Stimulated activated CD4-positive, alpha-beta T cell treated with anti-CD3 and anti-CD28 coated beads, TNF-alpha, amount 100 ng/mL, for 4 hours (primary cell): ENCODE measurements around the gene VIT.

Experiments
- DNase-seq, 3 experiments: peaks; one replicate each; pipeline ENCODE4 v3.0.0-alpha.2; 2020; ENCODE audit warnings: low read depth in 3 of 3

Gene VIT

GRCh38 chr2:36769106-36769505 lies 72.6 kb downstream of the VIT start:
- no peak for DNase-seq

DNA sequence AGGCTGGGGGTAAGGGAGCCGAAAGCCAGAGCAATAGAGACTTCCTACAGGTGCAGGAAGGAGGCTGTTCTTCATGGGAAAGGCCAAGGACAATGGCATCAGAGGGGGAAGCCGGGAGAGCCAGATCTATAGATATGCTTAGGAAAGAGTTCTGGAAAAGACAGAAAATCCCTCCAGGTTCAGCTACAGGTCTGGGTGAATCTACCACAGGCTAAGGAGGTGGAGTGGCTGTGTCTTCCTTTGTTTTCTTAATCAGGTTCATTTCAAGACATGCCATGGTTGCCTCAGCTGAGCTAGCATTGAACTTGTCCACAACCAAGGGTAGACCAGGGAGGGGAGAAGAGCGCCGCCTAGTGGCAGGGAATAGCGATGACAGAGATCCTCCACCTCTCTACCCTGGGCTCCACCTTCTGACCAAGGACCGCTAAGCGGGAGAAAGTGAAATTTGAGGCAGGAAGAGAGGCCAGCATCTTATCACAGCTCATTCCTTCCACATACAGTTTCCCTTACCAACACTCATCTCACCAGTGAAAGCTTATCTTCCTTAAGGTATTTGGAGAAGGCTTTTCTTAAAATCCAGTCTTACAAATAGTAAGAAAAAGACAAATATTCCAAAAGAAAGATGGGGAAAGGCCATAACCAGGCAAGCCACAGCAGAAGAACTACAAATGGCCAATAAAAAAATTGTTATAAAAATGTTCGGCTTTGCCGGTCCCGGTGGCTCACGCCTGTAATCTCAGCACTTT lies 74.2 kb downstream of the VIT start:
- DNase-seq, result peak in 1 of 3 experiments; percentile 5

- DNase-seq, result no peak
These were observed 75.2 kb downstream of the VIT start for GRCh38 chr2:36771671-36772070.

- no peak for DNase-seq
These were observed 77.4 kb downstream of the VIT start for GRCh38 chr2:36773947-36774346.

DNA sequence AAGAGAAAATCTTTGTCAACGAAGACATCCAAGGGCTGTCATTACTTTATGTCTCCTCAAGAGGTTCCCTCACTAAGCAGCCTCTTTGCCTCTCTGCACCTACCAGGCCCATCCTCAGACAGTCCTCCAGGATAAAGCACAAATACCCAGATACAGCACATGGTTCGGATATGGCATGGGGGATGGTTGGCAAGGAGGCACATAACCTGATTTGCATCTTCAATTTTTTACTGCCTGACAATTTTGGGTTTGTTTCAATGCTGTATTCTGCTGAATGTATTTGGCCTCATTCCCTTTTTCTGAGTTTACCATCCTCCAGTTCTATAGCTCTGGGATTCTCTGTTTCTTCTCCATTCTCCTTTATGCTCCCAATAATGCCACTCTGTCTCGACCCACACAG lies 78.8 kb downstream of the VIT start:
- no peak for DNase-seq

DNA sequence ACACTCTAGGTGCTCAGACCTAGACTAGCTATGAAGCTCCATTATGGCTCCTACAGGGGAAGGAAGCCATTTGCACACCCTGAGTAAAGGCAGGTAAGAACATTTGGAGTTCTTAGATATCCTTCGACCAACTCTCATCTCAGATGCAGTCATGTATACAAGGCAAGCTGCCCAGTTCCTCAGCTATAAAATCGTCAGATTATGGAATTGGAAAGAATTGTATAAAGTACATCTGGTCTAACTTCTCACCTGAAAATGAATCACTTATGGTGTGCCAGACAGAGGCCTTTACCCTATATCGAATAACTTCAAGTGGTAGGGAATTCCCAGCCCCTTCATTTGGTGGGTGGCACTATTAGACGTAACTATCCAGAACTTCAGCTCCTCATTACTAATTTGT lies 79.3 kb downstream of the VIT start:
- DNase-seq, result no peak

- no peak for DNase-seq
These were observed 80.8 kb downstream of the VIT start for GRCh38 chr2:36777272-36777671.

- no peak for DNase-seq
These were observed 81.3 kb downstream of the VIT start for GRCh38 chr2:36777788-36778187.

DNA sequence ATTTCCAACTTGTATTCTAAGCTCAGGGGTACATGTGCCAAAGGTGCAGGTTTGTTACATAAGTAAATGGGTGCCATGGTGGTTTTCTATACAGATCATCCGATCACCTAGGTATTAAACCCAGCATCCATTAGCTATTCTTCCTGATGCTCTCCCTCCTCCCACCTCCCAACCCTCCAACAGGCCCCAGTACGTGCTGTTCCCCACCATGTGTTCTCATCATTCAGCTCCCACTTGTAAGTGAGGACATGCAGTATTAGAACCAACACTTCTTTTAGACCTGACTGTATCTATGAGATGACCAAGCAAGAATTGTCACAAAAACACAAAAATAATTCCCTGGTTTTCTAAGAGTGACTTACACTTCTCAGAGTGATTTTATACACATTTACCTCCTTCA lies 83.0 kb downstream of the VIT start:
- no peak for DNase-seq

GRCh38 chr2:36780231-36780839 lies 83.8 kb downstream of the VIT start:
- DNase-seq, result no peak

GRCh38 chr2:36781907-36782720 lies 85.6 kb downstream of the VIT start:
- DNase-seq, result no peak

GRCh38 chr2:36783246-36783645 lies 86.7 kb downstream of the VIT start:
- no peak for DNase-seq

DNA sequence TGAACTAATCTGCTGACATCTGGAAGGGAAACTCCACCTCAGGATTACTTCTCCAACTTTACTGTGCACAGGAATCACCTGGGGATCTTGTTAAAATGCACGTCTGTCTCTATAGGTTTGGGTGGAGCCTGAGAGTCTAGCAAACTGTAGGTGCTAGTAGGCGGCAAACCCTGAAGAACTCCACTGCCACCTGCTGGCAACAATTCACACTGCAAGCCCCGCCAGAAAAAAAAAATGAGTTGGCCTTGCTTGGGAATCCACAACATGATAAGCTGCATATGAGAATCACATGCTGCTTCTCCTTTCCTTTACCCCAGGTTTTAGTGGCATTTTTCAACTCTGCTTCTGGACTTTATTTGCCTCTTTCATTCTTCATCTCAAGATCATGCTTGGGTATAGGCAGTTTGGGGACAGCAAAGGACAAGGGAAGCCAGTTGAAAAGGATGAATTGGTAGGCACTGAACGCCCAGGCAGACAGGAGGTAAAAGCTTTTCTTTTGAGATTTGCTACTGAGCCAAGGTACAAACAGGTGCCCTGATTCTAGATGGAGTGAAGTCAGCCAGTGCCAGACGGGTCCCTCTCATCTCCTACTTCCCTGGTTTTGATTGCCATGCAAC lies 88.8 kb downstream of the VIT start:
- DNase-seq, result peak; percentile 29 to 37 (median 31)

DNA sequence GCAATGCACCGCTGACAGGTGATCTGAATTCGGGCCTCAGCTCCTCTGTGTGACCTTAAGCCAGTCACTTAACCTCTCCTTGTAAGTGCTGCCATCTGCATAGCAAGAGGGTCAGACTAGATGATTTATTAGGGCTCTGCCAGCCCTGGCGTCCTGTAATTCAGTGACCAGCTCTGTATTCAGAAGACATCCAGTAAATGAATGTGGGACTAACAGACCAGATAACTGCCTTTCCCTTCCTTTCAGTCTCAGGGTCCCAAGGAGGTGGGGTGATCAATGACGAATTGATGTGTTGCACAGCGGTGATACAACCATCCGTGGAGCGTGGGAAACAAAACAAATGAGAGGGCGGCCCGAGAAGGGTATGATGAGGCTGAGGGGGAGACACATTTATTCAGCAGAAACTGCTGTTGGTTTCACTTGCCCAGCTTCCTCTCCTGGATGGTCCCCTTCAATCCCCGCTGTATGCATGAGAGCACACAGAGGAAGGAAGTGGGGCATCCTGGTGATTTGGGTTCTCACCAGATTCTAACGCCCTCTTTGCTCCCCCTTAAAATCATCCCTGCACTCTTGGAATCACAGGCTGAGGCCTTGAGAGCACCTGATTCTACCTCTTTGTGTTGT lies 92.8 kb downstream of the VIT start:
- no peak for DNase-seq

GRCh38 chr2:36792951-36793350 lies 96.4 kb downstream of the VIT start:
- no peak for DNase-seq

GRCh38 chr2:36797324-36798070 lies 101.0 kb downstream of the VIT start:
- DNase-seq, result no peak

- DNase-seq, result no peak
These were observed 102.2 kb downstream of the VIT start for GRCh38 chr2:36798724-36799123.

DNA sequence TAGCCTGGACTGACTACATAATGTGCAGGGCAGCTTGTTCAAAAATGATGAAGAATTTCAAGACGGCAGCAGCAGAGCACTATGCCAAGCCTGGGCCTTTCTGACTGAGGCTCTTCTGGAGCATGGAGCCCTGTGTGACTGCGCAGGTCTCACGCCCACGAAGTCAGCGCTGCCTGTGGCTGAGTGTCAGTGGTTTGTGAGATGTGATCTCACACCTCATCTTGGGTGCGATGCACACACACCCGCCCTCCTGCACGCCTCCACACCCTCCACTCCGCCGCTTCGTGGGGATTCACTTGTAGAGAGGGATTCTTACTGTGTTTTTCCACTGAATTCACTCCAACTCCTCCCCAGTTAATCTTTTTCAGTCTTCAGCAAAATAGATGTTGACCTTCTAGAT lies 103.9 kb downstream of the VIT start:
- peak; percentile 3 to 15 (median 7) for DNase-seq

DNA sequence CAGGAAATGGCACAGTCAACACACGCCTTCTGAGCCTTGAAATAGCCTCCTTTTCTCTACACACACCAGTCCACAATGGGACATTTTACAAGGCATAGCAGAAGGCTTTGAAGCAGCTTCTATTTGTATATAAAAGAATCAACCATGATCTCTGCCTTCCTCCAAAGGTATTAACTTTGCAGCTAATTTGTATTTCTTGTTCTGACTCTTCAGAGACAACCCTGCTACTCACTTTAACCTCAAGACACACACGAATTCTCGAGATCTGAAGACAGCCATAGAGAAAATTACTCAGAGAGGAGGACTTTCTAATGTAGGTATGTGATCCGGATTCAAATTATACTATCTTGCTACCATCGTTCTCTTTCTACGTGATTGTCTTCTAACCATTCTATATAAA lies 104.6 kb downstream of the VIT start:
- no peak for DNase-seq

DNA sequence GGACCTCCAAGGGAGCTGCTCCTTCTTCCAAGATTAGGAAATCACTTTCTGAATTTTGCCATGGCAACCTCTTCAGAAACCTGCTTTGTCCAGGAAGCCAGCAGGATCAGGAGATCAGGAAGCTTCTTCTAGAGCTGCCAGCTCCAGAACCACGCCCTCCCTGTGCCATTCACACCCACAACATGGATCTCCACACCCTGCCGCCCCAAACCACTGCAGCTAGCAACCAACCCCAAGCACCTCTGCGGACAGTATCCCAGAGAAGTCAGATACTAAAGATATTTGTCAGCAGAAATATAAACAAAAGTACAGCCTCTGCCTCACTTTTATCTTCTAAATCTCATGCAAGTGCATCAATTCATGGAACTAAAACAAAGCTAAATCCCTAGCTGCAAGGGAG lies 106.4 kb downstream of the VIT start:
- no peak for DNase-seq

GRCh38 chr2:36805635-36806224 lies 109.2 kb downstream of the VIT start:
- DNase-seq, result no peak
